CD14-positive monocyte (primary cell): Measurements from ENCODE around the gene VAV2. TPM values are rescaled to one million over a fixed set of nuclear protein-coding genes. Genes with fewer than 3 reads are reported as not detected.

Source experiments
- DNase-seq, 3 donors: peaks; one replicate each; pipeline ENCODE4 v3.0.0-alpha.2; 2011 to 2022
- H2AFZ ChIP-seq: 2 replicates; pipeline ENCODE4 v1.6.0; 2012; ENCODE audit warnings: mild to moderate bottlenecking, low read depth, low read length, inconsistent platforms; ENCODE audit not compliant: insufficient read depth, poor library complexity, severe bottlenecking
- H3K27ac ChIP-seq, 2 donors: 1 replicate in 1 of 2; 2 replicates in 1 of 2; pipeline ENCODE4 v1.5.1; 2012 to 2013; ENCODE audit warnings: low read length in 2 of 2, control low read depth in 1 of 2, inconsistent platforms in 1 of 2, low read depth in 1 of 2, mild to moderate bottlenecking in 1 of 2
- H3K27me3 ChIP-seq, 2 donors: one replicate each; pipeline versions ENCODE4 v1.6.0 to v1.6.1; 2011 to 2013; ENCODE audit warnings: low read length in 2 of 2; ENCODE audit not compliant: control insufficient read depth in 2 of 2, insufficient read depth in 2 of 2
- H3K36me3 ChIP-seq, 2 donors: replicated peaks in 1 of 2; 1 replicate in 1 of 2; 2 replicates in 1 of 2; pipeline versions ENCODE4 v1.5.1 to v1.6.1; 2012 to 2013; ENCODE audit warnings: low read length in 2 of 2, control low read depth in 1 of 2, inconsistent platforms in 1 of 2, mild to moderate bottlenecking in 1 of 2; ENCODE audit not compliant: insufficient read depth in 2 of 2, control insufficient read depth in 1 of 2
- H3K4me1 ChIP-seq, 2 donors: 1 replicate in 1 of 2; 2 replicates in 1 of 2; pipeline versions ENCODE4 v1.5.1 to v1.6.1; 2012 to 2013; ENCODE audit warnings: low read length in 2 of 2, control low read depth in 1 of 2, inconsistent platforms in 1 of 2, mild to moderate bottlenecking in 1 of 2, moderate library complexity in 1 of 2; ENCODE audit not compliant: insufficient read depth in 2 of 2, control insufficient read depth in 1 of 2
- H3K4me2 ChIP-seq: replicated peaks from 2 replicates; pipeline ENCODE3; 2012; ENCODE audit warnings: low read length, moderate library complexity, mild to moderate bottlenecking; ENCODE audit not compliant: poor library complexity, severe bottlenecking; ENCODE audit errors: extremely low read depth
- H3K4me3 ChIP-seq, 3 experiments: fragments of 200-600 bp in 1 of 3; sonication (generic) in 1 of 3; replicated peaks in 1 of 3; 1 replicate in 2 of 3; 2 replicates in 1 of 3; pipeline ENCODE4 v1.5.1; 2011 to 2013; ENCODE audit warnings: low read length in 3 of 3, mild to moderate bottlenecking in 3 of 3, control low read depth in 2 of 3, low read depth in 2 of 3, inconsistent platforms in 1 of 3, moderate library complexity in 1 of 3
- H3K79me2 ChIP-seq: 2 replicates; pipeline ENCODE4 v1.6.0; 2012; ENCODE audit warnings: mild to moderate bottlenecking, control low read depth, inconsistent platforms, low read length, moderate library complexity; ENCODE audit not compliant: insufficient read depth
- H3K9ac ChIP-seq: 2 replicates; pipeline ENCODE4 v1.6.0; 2017; ENCODE audit warnings: low read length, mild to moderate bottlenecking; ENCODE audit not compliant: insufficient read depth, poor library complexity, severe bottlenecking
- H3K9me3 ChIP-seq, 2 donors: replicated peaks in 1 of 2; 1 replicate in 1 of 2; 2 replicates in 1 of 2; pipeline versions ENCODE4 v1.5.1 to v1.6.1; 2012 to 2013; ENCODE audit warnings: low read length in 2 of 2, control low read depth in 1 of 2; ENCODE audit not compliant: control insufficient read depth in 1 of 2, insufficient read depth in 1 of 2
- H4K20me1 ChIP-seq: 2 replicates; pipeline ENCODE4 v1.6.0; 2012; ENCODE audit warnings: mild to moderate bottlenecking, low read length, control low read depth, moderate library complexity; ENCODE audit not compliant: insufficient read depth
- H3K27ac Mint-ChIP-seq, 7 donors: one replicate each; pipeline ENCODE4 v1.8.0; 2020; ENCODE audit warnings: mild to moderate bottlenecking in 7 of 7, mixed read lengths in 7 of 7, moderate library complexity in 6 of 7, inconsistent platforms in 2 of 7
- H3K27me3 Mint-ChIP-seq, 3 donors: one replicate each; pipeline ENCODE4 v1.8.0; 2021 to 2022; ENCODE audit warnings: low read depth in 3 of 3, mild to moderate bottlenecking in 3 of 3, mixed read lengths in 3 of 3, moderate library complexity in 3 of 3, inconsistent platforms in 1 of 3
- H3K36me3 Mint-ChIP-seq, 2 donors: one replicate each; pipeline ENCODE4 v1.8.0; 2020; ENCODE audit warnings: mixed read lengths in 2 of 2, inconsistent platforms in 1 of 2, mild to moderate bottlenecking in 1 of 2
- H3K4me1 Mint-ChIP-seq: one replicate; pipeline ENCODE4 v1.8.0; 2020; ENCODE audit warnings: mild to moderate bottlenecking, mixed read lengths
- H3K4me3 Mint-ChIP-seq, 2 donors: one replicate each; pipeline ENCODE4 v1.8.0; 2020; ENCODE audit warnings: mild to moderate bottlenecking in 2 of 2, mixed read lengths in 2 of 2, moderate library complexity in 1 of 2
- H3K9me3 Mint-ChIP-seq, 7 donors: one replicate each; pipeline ENCODE4 v1.8.0; 2020 to 2022; ENCODE audit warnings: mixed read lengths in 7 of 7, mild to moderate bottlenecking in 6 of 7, moderate library complexity in 6 of 7, inconsistent platforms in 2 of 7
- CTCF ChIP-seq: fragments of 200-600 bp; IDR thresholded peaks from one replicate; pipeline ENCODE4 v1.8.0; 2022; ENCODE audit warnings: antibody characterized with exemption, mild to moderate bottlenecking
- WGBS: methylation state at CpG from one replicate; pipeline ENCODE4 v1.1.5; 2013; ENCODE audit warnings: missing lambda C conversion rate; ENCODE audit not compliant: insufficient coverage; 5-methylcytosine and 5-hydroxymethylcytosine counted together
- intact Hi-C, 2 donors: fragments of 100-400 bp; cut with micrococcal nuclease; formaldehyde crosslinking; loops; one replicate each; pipeline versions ENCODE4 v1.15.0 to v1.15.1; 2023
- polyA plus RNA-seq, 3 donors: library from polyadenylated mRNA; depleted of rRNA in 1 of 3; unstranded in 2 of 3; stranded (reverse) in 1 of 3; fragments of 300-500 nt in 2 of 3; fragments of >200 nt in 1 of 3; fragmentation: Illumina TruSeq in 2 of 3; gene quantifications; 1 replicate in 2 of 3; 2 replicates in 1 of 3; pipeline ENCODE4 v1.2.3, GENCODE V29; 2012 to 2021

VAV2 gene
- polyA plus RNA-seq, 3 donors = 2.3 to 13.6 (median 2.3) TPM

GRCh38 chr9:133998915-133999595 lies 6.9 kb upstream of the VAV2 start:
- no peaks in the 10 kb centered on the region for H4K20me1 ChIP-seq
- Mint-ChIP-seq H3K4me1 (peaks cover 3% of the 10 kb centered on the region), H3K27ac (no peak overlapping the region), H3K36me3 (no peaks in the 10 kb centered on the region), H3K9me3 (no peaks in the 10 kb centered on the region), H3K4me3 (no peak overlapping the region), H3K27me3 (peaks cover 3 to 13% (median 9%) of the 10 kb centered on the region in 3 donors)
- no peak overlapping the region for H3K4me2 ChIP-seq
- no peak for DNase-seq
- no peak overlapping the region for H3K4me3 ChIP-seq
- H3K27ac ChIP-seq = no peak overlapping the region
- no peaks in the 10 kb centered on the region for H3K36me3 ChIP-seq
- H3K9me3 ChIP-seq = no peaks in the 10 kb centered on the region
- intact Hi-C loops = no loop called here
- H3K9ac ChIP-seq = no peak overlapping the region
- WGBS = 100% methylated on average over 1 of the region's 1 CpG
- no peak for TF ChIP-seq CTCF
- H3K27me3 ChIP-seq = no peaks in the 10 kb centered on the region
- H3K4me1 ChIP-seq = peaks cover 3 to 6% of the 10 kb centered on the region in 2 donors
- H3K79me2 ChIP-seq = no peaks in the 10 kb centered on the region
- H2AFZ ChIP-seq = no peak overlapping the region

- WGBS = 98% methylated on average over 2 of the region's 2 CpGs
- H3K4me2 ChIP-seq = no peak overlapping the region
- no peaks in the 10 kb centered on the region for H3K79me2 ChIP-seq
- H3K4me3 Mint-ChIP-seq = no peak overlapping the region
- TF ChIP-seq CTCF = no peak
- H3K9me3 ChIP-seq = no peaks in the 10 kb centered on the region
- no peak for DNase-seq
- H3K27ac Mint-ChIP-seq = peak overlapping the region in 2 of 7 donors; percentile 46 to 68
- peaks cover 6 to 12% (median 11%) of the 10 kb centered on the region in 3 donors for H3K27me3 Mint-ChIP-seq
- no peak overlapping the region for H3K9ac ChIP-seq
- no peaks in the 10 kb centered on the region for H3K36me3 ChIP-seq
- H3K36me3 Mint-ChIP-seq = no peaks in the 10 kb centered on the region
- no peaks in the 10 kb centered on the region for H4K20me1 ChIP-seq
- peaks cover 12% of the 10 kb centered on the region for H3K4me1 Mint-ChIP-seq
- no peaks in the 10 kb centered on the region for H3K9me3 Mint-ChIP-seq
- H2AFZ ChIP-seq = no peak overlapping the region
- intact Hi-C loops = no loop called here
- no peak overlapping the region for H3K27ac ChIP-seq
- no peak overlapping the region for H3K4me3 ChIP-seq
- H3K27me3 ChIP-seq = no peaks in the 10 kb centered on the region
- H3K4me1 ChIP-seq = peaks cover 14 to 18% of the 10 kb centered on the region in 2 donors
These were observed 5.5 kb upstream of the VAV2 start for GRCh38 chr9:133997584-133997983.
